Activated T-helper 1 cell treated with anti-CD3 and anti-CD28 coated beads, Interleukin-2, amount 50 U/mL, for 16 hours (primary cell): ENCODE measurements around the gene NT5C1B.
A peak's percentile ranks its signal among the peaks of the same experiment; 100 is the strongest.

ENCODE experiments used
- DNase-seq, 2 donors: peaks; one replicate each; pipeline ENCODE4 v3.0.0-alpha.2; 2020; ENCODE audit warnings: low read depth in 1 of 2, low spot score in 1 of 2

Gene NT5C1B

DNA sequence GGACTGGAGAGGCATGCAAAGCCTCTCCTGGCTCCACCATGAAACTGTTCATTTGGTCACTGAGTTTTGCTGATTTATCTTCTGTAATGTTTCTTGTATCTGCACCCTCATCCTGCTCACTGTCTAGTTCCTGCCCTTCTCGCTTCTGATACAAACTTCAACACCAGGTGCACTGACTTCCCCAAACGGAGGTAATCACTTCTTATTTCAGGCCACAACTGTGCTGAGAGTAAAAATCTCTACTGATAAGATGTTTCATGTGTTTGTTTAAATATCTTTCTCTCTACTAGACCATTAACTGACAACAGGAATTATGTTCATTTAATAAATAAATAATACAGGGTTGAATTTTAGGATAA is 10.9 kb upstream of the NT5C1B start:
- DNase-seq, result no peak

- no peak for DNase-seq
Measured at GRCh38 chr2:18599509-18600254, 10.3 kb upstream of the NT5C1B start.

GRCh38 chr2:18598848-18599484 is 9.6 kb upstream of the NT5C1B start:
- DNase-seq, result no peak

- no peak for DNase-seq
Measured at GRCh38 chr2:18597618-18598017, 8.2 kb upstream of the NT5C1B start.

DNA sequence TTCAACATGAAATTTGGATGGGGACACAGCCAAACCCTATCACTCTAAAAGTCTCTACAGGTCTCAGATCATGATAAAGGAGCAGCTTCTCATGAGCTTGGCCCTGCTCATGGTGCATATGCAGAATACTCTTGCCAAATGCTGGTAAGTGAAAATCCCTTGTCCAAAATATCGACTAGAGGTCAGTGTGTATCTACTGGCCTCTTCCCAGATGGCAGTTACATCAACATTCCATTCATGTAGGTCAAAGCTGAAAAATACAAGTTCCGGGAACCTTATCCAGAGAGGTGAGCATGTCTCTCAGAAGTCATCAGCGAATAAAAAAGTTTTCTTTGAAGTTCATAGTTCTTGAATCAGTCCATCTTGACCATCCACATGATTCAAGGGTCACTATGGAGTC is 7.6 kb upstream of the NT5C1B start:
- DNase-seq, result no peak

DNA sequence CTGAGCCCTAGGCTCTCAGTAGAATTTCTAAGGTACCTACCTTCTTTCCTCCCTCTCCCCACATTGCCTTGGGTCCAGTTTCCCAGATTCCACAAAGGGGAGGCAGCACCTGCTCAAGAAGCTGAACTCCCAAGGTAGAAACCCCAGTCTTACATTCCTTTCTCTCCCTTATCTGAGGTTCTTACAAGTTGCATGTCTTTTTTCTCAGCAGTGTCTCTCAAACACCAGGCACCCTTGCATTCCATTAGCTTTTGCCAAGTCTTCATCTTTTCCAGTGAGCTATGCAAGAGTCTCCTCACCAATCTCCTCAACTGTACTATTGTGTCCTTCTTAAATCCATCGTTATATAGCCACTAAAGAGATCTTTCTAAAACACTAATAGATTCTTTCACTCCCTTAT is 4.1 kb upstream of the NT5C1B start:
- DNase-seq, result no peak

DNA sequence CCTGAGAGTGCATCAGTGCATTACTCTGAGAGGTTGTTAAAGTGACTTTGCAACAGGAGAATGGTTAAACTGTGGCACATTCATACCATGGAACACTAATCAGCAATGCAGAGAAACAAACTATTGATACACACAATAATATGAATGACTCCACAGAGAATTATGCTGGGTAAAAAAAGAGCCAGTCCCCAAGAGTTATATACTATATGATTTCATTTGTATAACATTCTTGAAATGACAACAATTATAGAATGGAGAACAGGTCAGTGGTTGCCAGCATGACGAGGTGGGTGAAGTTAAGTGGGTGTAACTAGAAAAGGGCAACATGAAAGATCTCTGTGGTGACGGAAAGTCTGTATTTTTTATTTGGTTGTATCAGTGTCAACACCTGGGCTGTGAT is 3.0 kb upstream of the NT5C1B start:
- no peak for DNase-seq

DNA sequence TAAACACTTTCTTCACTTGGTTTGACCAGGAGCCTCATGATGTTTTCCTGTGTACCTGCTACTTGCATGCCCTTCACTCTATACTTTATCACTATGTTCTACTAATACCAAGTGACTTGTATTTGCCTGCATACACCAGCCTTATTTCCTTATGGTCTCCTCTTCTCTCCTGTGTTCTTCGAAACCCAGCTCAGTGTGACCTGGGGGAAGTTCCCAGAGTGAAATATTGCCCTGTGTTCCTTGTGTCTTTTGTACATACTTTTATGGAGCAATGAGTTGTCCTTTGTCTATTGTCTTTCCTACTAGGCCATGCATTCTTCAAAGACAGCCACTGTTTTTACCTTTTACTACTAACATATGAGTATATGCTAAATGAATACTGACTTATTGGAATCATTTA is 567 bp downstream of the NT5C1B start:
- DNase-seq, result no peak

DNA sequence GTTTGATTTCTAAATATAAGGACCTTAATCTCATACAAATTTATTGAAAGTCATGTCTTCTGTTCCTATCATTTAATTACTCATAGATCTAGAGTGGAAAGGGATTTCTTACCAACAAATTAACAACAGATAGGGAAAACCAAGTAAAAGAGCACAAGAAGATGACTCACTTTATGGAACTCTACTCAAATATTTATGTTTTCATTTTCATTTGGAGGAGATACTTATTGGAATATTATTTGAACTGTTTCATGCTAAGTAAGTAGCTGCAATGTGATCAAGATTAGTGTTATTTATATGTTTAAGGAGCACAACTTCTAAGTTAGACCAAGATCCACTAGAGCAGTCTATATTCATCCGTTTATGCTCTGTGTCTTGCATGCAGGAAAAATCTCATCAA is 1.3 kb downstream of the NT5C1B start:
- DNase-seq, result no peak

DNA sequence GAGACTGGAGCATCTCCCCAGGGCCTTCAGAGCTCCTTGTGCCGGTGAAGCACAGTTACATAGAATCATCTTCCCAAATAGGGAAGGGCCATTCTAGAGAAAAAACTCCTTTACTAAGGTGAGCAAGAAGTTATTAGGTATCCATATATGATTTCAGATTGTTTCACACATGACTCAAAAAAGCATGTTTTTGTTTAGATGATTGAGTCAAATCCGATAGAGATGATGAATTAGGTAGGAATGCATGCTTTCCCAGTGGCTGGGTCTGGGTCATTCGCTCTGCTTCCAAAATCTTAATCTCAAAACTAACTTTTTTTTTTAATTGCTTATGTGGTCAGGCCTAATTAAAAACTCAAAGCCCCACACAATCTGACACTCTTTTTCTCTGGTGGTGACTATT is 3.8 kb downstream of the NT5C1B start:
- no peak for DNase-seq

DNA sequence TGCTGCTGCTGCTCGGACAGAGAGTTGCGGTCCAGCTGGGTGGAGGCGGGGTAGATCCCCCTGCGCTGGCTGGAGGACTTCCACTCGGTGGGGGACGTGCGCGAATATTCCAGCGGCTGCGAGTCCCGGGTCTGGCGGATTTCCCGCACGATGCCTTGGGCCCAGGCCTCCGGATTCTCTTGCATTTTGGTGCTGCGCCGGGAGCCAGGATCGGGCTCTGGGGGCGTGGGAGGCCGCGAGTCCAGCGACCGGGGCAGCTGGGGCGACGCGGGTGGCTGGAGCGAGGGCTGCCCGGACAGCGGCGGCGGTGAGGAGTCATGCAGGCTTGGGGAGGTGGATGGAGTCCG is 4.8 kb downstream of the NT5C1B start:
- no peak for DNase-seq

GRCh38 chr2:18583905-18584607 is 5.3 kb downstream of the NT5C1B start:
- no peak for DNase-seq

GRCh38 chr2:18580606-18581005 is 8.8 kb downstream of the NT5C1B start:
- DNase-seq, result no peak

- no peak for DNase-seq
Measured at GRCh38 chr2:18578033-18578432, 11.3 kb downstream of the NT5C1B start.

- no peak for DNase-seq
Measured at GRCh38 chr2:18566145-18566769, 23.1 kb downstream of the NT5C1B start.

DNA sequence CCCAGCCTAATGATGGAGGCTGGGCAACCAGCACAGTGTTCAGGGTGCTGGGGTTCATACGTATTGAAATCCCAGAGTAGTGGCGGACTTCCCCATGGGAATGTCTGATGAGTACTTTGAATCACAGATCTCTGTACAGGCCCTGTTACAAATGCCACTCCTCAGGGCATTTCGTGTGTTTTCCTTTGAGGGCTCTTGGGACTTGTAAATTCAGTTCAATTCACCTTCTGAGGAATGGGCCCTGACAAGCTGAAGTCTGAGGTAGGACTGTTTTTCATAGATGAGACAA is 28.6 kb downstream of the NT5C1B start:
- no peak for DNase-seq

- peak; percentile 81 to 84 for DNase-seq
Measured at GRCh38 chr2:18560031-18560796, 29.2 kb downstream of the NT5C1B start, which contains the start of gene RDH14. Gene RDH14 (minus strand): TSS chr2:18560653. CDS start chr2:18560572, 81 bp downstream.

DNA sequence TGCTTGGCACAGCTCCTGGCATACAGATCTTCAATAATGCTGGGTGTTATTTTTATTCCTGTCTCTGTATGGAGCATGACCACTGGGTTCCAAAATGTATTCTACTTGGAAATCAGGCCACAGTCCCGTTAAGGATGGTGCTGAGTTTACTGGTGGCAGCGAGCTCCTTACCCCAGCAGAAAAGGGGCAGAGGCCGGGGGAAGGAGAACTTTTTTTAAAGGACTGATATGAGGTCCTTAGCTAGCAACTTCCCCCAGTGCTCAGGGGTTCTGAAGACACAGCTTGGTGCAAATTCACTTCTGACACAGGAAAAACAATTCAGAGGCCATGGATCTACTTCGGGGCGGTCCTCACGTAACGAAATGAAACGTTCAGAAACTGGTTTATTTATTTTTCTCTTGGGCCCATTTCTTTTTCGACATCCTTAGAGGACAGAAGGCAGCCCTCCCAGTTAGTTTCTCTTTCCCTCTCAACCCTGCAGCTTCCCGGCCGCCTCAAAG is 29.8 kb downstream of the NT5C1B start:
- DNase-seq, result no peak

- DNase-seq, result no peak
Measured at GRCh38 chr2:18558458-18558857, 30.9 kb downstream of the NT5C1B start.

DNA sequence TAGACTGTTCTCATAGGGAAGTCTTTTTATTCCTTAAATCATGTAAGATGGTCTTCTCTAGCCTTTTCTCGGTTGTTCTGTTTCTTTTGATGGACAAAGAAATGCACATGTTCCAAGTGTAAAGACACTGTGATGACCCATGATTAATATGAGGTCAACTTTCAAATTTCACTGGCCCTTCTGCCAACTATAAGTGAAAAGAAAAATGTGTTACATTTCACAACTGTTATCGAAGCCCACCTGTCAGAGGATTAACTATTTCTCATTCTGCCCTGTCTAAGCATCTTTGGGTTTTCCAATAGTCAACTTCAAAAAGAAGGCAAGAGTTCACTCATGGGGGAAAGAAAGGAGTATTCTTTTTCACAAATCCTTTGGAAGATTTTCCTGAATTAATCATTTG is 32.2 kb downstream of the NT5C1B start:
- DNase-seq, result no peak

DNA sequence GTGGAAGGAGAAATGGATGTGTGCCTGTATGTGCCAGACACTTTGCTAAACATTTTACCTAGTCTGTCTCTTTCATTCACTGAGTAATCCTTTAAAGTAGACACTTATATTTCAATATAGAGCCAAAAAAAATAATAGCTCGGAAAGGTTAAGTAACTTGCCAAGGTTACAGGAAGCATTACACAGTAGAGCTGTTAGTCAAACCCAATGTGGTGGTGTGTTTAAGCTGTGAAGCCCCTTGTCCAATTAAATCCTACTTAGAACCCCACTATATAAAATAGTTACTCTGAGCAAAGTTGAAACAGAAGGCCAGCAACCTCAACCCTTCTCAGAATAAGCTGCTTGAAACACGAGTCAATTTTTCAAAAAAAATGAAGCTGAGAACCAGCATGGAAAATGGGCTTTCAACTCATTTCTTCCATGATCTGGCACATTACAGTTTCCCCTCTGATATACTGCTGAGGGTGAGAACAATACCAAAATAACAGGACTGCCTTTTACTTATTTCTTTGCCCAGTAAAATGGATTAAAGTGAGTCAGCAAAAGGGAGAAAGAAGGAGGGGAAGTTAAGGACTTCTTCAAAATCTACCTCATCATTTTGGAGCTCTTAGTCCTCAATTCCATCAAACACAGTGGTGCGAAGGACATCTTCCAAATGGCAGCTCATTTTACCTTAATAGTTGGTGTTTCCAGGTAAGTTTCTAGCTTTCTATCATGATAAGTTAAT is 36.9 kb downstream of the NT5C1B start:
- DNase-seq, result no peak
